CD14-positive monocyte (primary cell): ENCODE results near the gene SLC35A2. TPM values are rescaled to one million over a fixed set of nuclear protein-coding genes. Genes with fewer than 3 reads are reported as not detected.
A peak's percentile ranks its signal among the peaks of the same experiment; 100 is the strongest.

Experiments
- DNase-seq, 3 donors: peaks; one replicate each; pipeline ENCODE4 v3.0.0-alpha.2; 2011 to 2022
- H2AFZ ChIP-seq: 2 replicates; pipeline ENCODE4 v1.6.0; 2012; ENCODE audit warnings: mild to moderate bottlenecking, low read depth, low read length, inconsistent platforms; ENCODE audit not compliant: insufficient read depth, poor library complexity, severe bottlenecking
- H3K27ac ChIP-seq, 2 donors: 1 replicate in 1 of 2; 2 replicates in 1 of 2; pipeline ENCODE4 v1.5.1; 2012 to 2013; ENCODE audit warnings: low read length in 2 of 2, control low read depth in 1 of 2, inconsistent platforms in 1 of 2, low read depth in 1 of 2, mild to moderate bottlenecking in 1 of 2
- H3K27me3 ChIP-seq, 2 donors: one replicate each; pipeline versions ENCODE4 v1.6.0 to v1.6.1; 2011 to 2013; ENCODE audit warnings: low read length in 2 of 2; ENCODE audit not compliant: control insufficient read depth in 2 of 2, insufficient read depth in 2 of 2
- H3K36me3 ChIP-seq, 2 donors: replicated peaks in 1 of 2; 1 replicate in 1 of 2; 2 replicates in 1 of 2; pipeline versions ENCODE4 v1.5.1 to v1.6.1; 2012 to 2013; ENCODE audit warnings: low read length in 2 of 2, control low read depth in 1 of 2, inconsistent platforms in 1 of 2, mild to moderate bottlenecking in 1 of 2; ENCODE audit not compliant: insufficient read depth in 2 of 2, control insufficient read depth in 1 of 2
- H3K4me1 ChIP-seq, 2 donors: 1 replicate in 1 of 2; 2 replicates in 1 of 2; pipeline versions ENCODE4 v1.5.1 to v1.6.1; 2012 to 2013; ENCODE audit warnings: low read length in 2 of 2, control low read depth in 1 of 2, inconsistent platforms in 1 of 2, mild to moderate bottlenecking in 1 of 2, moderate library complexity in 1 of 2; ENCODE audit not compliant: insufficient read depth in 2 of 2, control insufficient read depth in 1 of 2
- H3K4me2 ChIP-seq: replicated peaks from 2 replicates; pipeline ENCODE3; 2012; ENCODE audit warnings: low read length, moderate library complexity, mild to moderate bottlenecking; ENCODE audit not compliant: poor library complexity, severe bottlenecking; ENCODE audit errors: extremely low read depth
- H3K4me3 ChIP-seq, 3 experiments: fragments of 200-600 bp in 1 of 3; sonication (generic) in 1 of 3; replicated peaks in 1 of 3; 1 replicate in 2 of 3; 2 replicates in 1 of 3; pipeline ENCODE4 v1.5.1; 2011 to 2013; ENCODE audit warnings: low read length in 3 of 3, mild to moderate bottlenecking in 3 of 3, control low read depth in 2 of 3, low read depth in 2 of 3, inconsistent platforms in 1 of 3, moderate library complexity in 1 of 3
- H3K79me2 ChIP-seq: 2 replicates; pipeline ENCODE4 v1.6.0; 2012; ENCODE audit warnings: mild to moderate bottlenecking, control low read depth, inconsistent platforms, low read length, moderate library complexity; ENCODE audit not compliant: insufficient read depth
- H3K9ac ChIP-seq: 2 replicates; pipeline ENCODE4 v1.6.0; 2017; ENCODE audit warnings: low read length, mild to moderate bottlenecking; ENCODE audit not compliant: insufficient read depth, poor library complexity, severe bottlenecking
- H3K9me3 ChIP-seq, 2 donors: replicated peaks in 1 of 2; 1 replicate in 1 of 2; 2 replicates in 1 of 2; pipeline versions ENCODE4 v1.5.1 to v1.6.1; 2012 to 2013; ENCODE audit warnings: low read length in 2 of 2, control low read depth in 1 of 2; ENCODE audit not compliant: control insufficient read depth in 1 of 2, insufficient read depth in 1 of 2
- H4K20me1 ChIP-seq: 2 replicates; pipeline ENCODE4 v1.6.0; 2012; ENCODE audit warnings: mild to moderate bottlenecking, low read length, control low read depth, moderate library complexity; ENCODE audit not compliant: insufficient read depth
- H3K27ac Mint-ChIP-seq, 7 donors: one replicate each; pipeline ENCODE4 v1.8.0; 2020; ENCODE audit warnings: mild to moderate bottlenecking in 7 of 7, mixed read lengths in 7 of 7, moderate library complexity in 6 of 7, inconsistent platforms in 2 of 7
- H3K27me3 Mint-ChIP-seq, 3 donors: one replicate each; pipeline ENCODE4 v1.8.0; 2021 to 2022; ENCODE audit warnings: low read depth in 3 of 3, mild to moderate bottlenecking in 3 of 3, mixed read lengths in 3 of 3, moderate library complexity in 3 of 3, inconsistent platforms in 1 of 3
- H3K36me3 Mint-ChIP-seq, 2 donors: one replicate each; pipeline ENCODE4 v1.8.0; 2020; ENCODE audit warnings: mixed read lengths in 2 of 2, inconsistent platforms in 1 of 2, mild to moderate bottlenecking in 1 of 2
- H3K4me1 Mint-ChIP-seq: one replicate; pipeline ENCODE4 v1.8.0; 2020; ENCODE audit warnings: mild to moderate bottlenecking, mixed read lengths
- H3K4me3 Mint-ChIP-seq, 2 donors: one replicate each; pipeline ENCODE4 v1.8.0; 2020; ENCODE audit warnings: mild to moderate bottlenecking in 2 of 2, mixed read lengths in 2 of 2, moderate library complexity in 1 of 2
- H3K9me3 Mint-ChIP-seq, 7 donors: one replicate each; pipeline ENCODE4 v1.8.0; 2020 to 2022; ENCODE audit warnings: mixed read lengths in 7 of 7, mild to moderate bottlenecking in 6 of 7, moderate library complexity in 6 of 7, inconsistent platforms in 2 of 7
- WGBS: methylation state at CpG from one replicate; pipeline ENCODE4 v1.1.5; 2013; ENCODE audit warnings: missing lambda C conversion rate; ENCODE audit not compliant: insufficient coverage; 5-methylcytosine and 5-hydroxymethylcytosine counted together
- intact Hi-C, 2 donors: fragments of 100-400 bp; cut with micrococcal nuclease; formaldehyde crosslinking; loops; one replicate each; pipeline versions ENCODE4 v1.15.0 to v1.15.1; 2023
- polyA plus RNA-seq, 3 donors: library from polyadenylated mRNA; depleted of rRNA in 1 of 3; unstranded in 2 of 3; stranded (reverse) in 1 of 3; fragments of 300-500 nt in 2 of 3; fragments of >200 nt in 1 of 3; fragmentation: Illumina TruSeq in 2 of 3; gene quantifications; 1 replicate in 2 of 3; 2 replicates in 1 of 3; pipeline ENCODE4 v1.2.3, GENCODE V29; 2012 to 2021
- TF ChIP-seq, protein P1 (sequence below): fragments of 200-600 bp; IDR thresholded peaks from one replicate; pipeline ENCODE4 v1.8.0; 2022; ENCODE audit warnings: antibody characterized with exemption, mild to moderate bottlenecking

SLC35A2 gene
- polyA plus RNA-seq, 3 donors = 14.3 to 21.6 (median 18.4) TPM

DNA sequence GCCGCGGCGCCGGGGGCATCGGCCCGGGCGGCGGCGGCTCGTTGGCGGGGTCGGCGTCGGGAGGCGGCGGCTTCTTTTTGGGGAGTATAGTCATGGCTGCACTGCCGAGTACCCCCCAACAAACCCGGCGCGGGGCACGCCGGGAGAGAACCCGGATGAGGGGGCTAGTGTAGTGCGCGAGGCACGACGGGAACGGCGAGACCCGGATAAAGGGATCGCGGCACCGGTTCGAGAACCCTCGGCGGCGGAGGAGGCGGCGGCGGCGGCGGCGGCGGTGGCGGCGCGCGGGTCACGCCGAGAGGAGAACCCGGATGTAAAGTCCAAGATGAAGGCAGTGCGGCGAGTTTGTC, 46.0 kb upstream of the SLC35A2 start, which contains the start of gene OTUD5:
TSS of gene OTUD5 (minus strand) at position 131 of the 350 bp plus-strand sequence. CDS start at position 94, 37 bp downstream.
- peak within 1 kb of the TSS; percentile 97 to 100 for H3K27ac ChIP-seq
- peak within 1 kb of the TSS; percentile 28 to 78 (median 48) for H3K4me3 ChIP-seq
- no peaks in the 10 kb centered on the region for H3K27me3 ChIP-seq
- peaks cover 41% of the 10 kb centered on the region for H4K20me1 ChIP-seq
- WGBS = 0% methylated on average over 42 of the region's 53 CpGs
- peaks cover 0 to 8% (median 1%) of the 10 kb centered on the region in 3 donors for H3K27me3 Mint-ChIP-seq
- H3K36me3 ChIP-seq = peaks cover 10 to 16% of the 10 kb centered on the region in 2 donors
- peak within 1 kb of the TSS; percentile 79 for H3K9ac ChIP-seq
- intact Hi-C loops = loop anchor here in 1 of 2 donors (5.0 kb wide), 2 partner anchors 40 to 85 kb away; partner anchors contain the start of genes PIM2 and TFE3
- H2AFZ ChIP-seq = peak within 1 kb of the TSS; percentile 29
- no peak for DNase-seq
- peaks cover 58% of the 10 kb centered on the region for H3K4me1 Mint-ChIP-seq
- TF ChIP-seq, protein P1, sequence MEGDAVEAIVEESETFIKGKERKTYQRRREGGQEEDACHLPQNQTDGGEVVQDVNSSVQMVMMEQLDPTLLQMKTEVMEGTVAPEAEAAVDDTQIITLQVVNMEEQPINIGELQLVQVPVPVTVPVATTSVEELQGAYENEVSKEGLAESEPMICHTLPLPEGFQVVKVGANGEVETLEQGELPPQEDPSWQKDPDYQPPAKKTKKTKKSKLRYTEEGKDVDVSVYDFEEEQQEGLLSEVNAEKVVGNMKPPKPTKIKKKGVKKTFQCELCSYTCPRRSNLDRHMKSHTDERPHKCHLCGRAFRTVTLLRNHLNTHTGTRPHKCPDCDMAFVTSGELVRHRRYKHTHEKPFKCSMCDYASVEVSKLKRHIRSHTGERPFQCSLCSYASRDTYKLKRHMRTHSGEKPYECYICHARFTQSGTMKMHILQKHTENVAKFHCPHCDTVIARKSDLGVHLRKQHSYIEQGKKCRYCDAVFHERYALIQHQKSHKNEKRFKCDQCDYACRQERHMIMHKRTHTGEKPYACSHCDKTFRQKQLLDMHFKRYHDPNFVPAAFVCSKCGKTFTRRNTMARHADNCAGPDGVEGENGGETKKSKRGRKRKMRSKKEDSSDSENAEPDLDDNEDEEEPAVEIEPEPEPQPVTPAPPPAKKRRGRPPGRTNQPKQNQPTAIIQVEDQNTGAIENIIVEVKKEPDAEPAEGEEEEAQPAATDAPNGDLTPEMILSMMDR = no peak
- peaks cover 5 to 21% of the 10 kb centered on the region in 2 donors for H3K36me3 Mint-ChIP-seq
- peaks cover 44% of the 10 kb centered on the region for H3K79me2 ChIP-seq
- H3K27ac Mint-ChIP-seq = peak within 1 kb of the TSS; percentile 100
- H3K9me3 ChIP-seq = no peaks in the 10 kb centered on the region
- peak within 1 kb of the TSS; percentile 86 to 96 for H3K4me3 Mint-ChIP-seq
- peaks cover 0 to 19% (median 0%) of the 10 kb centered on the region in 7 donors for H3K9me3 Mint-ChIP-seq
- peak within 1 kb of the TSS; percentile 75 for H3K4me2 ChIP-seq
- H3K4me1 ChIP-seq = peaks cover 51 to 56% of the 10 kb centered on the region in 2 donors

GRCh38 chrX:48956728-48957414, 45.4 kb upstream of the SLC35A2 start:
- peak in 2 of 3 donors; percentile 23 to 39 for DNase-seq
- peaks cover 62% of the 10 kb centered on the region for H3K4me1 Mint-ChIP-seq
- intact Hi-C loops = loop anchor here in 1 of 2 donors (5.0 kb wide), 2 partner anchors 40 to 85 kb away; partner anchors contain the start of genes PIM2 and TFE3

More at GRCh38 chrX:48956728-48957414, 45.4 kb upstream of the SLC35A2 start:
- H3K9me3 Mint-ChIP-seq = peaks cover 0 to 19% (median 0%) of the 10 kb centered on the region in 7 donors
- Histone ChIP-seq H3K36me3 (peaks cover 10 to 16% of the 10 kb centered on the region in 2 donors), H3K79me2 (peaks cover 50% of the 10 kb centered on the region), H4K20me1 (peaks cover 45% of the 10 kb centered on the region), H3K4me3 (peak overlapping the region; percentile 28 to 78 (median 48)), H3K9ac (peak overlapping the region; percentile 79), H3K27ac (peak overlapping the region in 1 of 2 donors; percentile 97), H3K4me2 (peak overlapping the region; percentile 75), H3K4me1 (peaks cover 51 to 56% of the 10 kb centered on the region in 2 donors), H2AFZ (no peak overlapping the region), H3K9me3 (no peaks in the 10 kb centered on the region), H3K27me3 (no peaks in the 10 kb centered on the region)
- peaks cover 0 to 8% (median 1%) of the 10 kb centered on the region in 3 donors for H3K27me3 Mint-ChIP-seq
- TF ChIP-seq, protein P1 = no peak
- H3K4me3 Mint-ChIP-seq = peak overlapping the region; percentile 81 to 86
- H3K36me3 Mint-ChIP-seq = peaks cover 5 to 20% of the 10 kb centered on the region in 2 donors
- peak overlapping the region; percentile 60 to 90 (median 77) for H3K27ac Mint-ChIP-seq
- WGBS = 0% methylated on average over 33 of the region's 61 CpGs
